Measurements from ENCODE around the gene RNLS. TPM values are rescaled to one million over a fixed set of nuclear protein-coding genes. Genes with fewer than 3 reads are reported as not detected.

Gene RNLS
- total RNA-seq, 1 experiment from 2014 or later: 8.7 TPM

DNA sequence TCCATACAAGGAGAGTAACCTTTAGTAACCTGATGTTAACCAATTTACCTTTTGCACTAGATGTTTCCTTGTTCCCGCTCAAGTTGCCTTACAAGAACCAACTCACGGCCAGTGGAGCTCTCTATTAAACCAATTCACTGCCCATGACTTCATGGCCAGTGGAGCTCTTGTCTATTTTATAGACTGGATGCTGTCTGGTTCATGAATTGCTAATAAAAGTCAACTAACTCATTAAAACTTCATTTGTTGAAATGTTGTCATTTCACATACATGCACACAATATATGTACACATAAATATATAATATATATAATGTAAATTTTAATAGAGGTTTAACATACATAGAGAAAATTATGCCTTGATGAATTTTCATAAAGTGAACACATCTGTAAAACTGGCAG is 216.3 kb downstream of the RNLS start:
- ChIA-PET POLR2A (interaction anchor here (0.7 kb wide), 1 partner anchor 12 kb away, joined by 6 read pairs; no protein-coding TSS in a partner anchor), CTCF (interaction anchor here (0.6 kb wide), 1 partner anchor 355 kb away, joined by 3 read pairs; no protein-coding TSS in a partner anchor)
- H3K27me3 Mint-ChIP-seq (ENCODE audit: low read depth): no peaks in the 10 kb centered on the region
- H3K36me3 Mint-ChIP-seq: no peaks in the 10 kb centered on the region
- TF ChIP-seq, protein P1, sequence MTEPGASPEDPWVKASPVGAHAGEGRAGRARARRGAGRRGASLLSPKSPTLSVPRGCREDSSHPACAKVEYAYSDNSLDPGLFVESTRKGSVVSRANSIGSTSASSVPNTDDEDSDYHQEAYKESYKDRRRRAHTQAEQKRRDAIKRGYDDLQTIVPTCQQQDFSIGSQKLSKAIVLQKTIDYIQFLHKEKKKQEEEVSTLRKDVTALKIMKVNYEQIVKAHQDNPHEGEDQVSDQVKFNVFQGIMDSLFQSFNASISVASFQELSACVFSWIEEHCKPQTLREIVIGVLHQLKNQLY (CRISPR knock-in tag; IDR thresholded peaks at IDR 0.05): no peak
- TF ChIP-seq FOXK1 (CRISPR knock-in tag; IDR thresholded peaks at IDR 0.05): no peak
- TF ChIP-seq ETV6 (CRISPR knock-in tag; IDR thresholded peaks at IDR 0.05): no peak
- TF ChIP-seq, protein P2, sequence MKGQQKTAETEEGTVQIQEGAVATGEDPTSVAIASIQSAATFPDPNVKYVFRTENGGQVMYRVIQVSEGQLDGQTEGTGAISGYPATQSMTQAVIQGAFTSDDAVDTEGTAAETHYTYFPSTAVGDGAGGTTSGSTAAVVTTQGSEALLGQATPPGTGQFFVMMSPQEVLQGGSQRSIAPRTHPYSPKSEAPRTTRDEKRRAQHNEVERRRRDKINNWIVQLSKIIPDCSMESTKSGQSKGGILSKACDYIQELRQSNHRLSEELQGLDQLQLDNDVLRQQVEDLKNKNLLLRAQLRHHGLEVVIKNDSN (CRISPR knock-in tag; IDR thresholded peaks at IDR 0.05): no peak
- TF ChIP-seq, protein P3, sequence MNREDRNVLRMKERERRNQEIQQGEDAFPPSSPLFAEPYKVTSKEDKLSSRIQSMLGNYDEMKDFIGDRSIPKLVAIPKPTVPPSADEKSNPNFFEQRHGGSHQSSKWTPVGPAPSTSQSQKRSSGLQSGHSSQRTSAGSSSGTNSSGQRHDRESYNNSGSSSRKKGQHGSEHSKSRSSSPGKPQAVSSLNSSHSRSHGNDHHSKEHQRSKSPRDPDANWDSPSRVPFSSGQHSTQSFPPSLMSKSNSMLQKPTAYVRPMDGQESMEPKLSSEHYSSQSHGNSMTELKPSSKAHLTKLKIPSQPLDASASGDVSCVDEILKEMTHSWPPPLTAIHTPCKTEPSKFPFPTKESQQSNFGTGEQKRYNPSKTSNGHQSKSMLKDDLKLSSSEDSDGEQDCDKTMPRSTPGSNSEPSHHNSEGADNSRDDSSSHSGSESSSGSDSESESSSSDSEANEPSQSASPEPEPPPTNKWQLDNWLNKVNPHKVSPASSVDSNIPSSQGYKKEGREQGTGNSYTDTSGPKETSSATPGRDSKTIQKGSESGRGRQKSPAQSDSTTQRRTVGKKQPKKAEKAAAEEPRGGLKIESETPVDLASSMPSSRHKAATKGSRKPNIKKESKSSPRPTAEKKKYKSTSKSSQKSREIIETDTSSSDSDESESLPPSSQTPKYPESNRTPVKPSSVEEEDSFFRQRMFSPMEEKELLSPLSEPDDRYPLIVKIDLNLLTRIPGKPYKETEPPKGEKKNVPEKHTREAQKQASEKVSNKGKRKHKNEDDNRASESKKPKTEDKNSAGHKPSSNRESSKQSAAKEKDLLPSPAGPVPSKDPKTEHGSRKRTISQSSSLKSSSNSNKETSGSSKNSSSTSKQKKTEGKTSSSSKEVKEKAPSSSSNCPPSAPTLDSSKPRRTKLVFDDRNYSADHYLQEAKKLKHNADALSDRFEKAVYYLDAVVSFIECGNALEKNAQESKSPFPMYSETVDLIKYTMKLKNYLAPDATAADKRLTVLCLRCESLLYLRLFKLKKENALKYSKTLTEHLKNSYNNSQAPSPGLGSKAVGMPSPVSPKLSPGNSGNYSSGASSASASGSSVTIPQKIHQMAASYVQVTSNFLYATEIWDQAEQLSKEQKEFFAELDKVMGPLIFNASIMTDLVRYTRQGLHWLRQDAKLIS (CRISPR knock-in tag; IDR thresholded peaks at IDR 0.05; ENCODE audit: borderline replicate concordance): no peak
- no peak for TF ChIP-seq SOX15 (CRISPR knock-in tag; IDR thresholded peaks at IDR 0.05)
- no peak for TF ChIP-seq CREM (CRISPR knock-in tag; IDR thresholded peaks at IDR 0.05)
- no peak for TF ChIP-seq CBFB (CRISPR knock-in tag; IDR thresholded peaks at IDR 0.05; ENCODE audit: low read depth)
- TF ChIP-seq, protein P4, sequence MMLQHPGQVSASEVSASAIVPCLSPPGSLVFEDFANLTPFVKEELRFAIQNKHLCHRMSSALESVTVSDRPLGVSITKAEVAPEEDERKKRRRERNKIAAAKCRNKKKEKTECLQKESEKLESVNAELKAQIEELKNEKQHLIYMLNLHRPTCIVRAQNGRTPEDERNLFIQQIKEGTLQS (CRISPR knock-in tag; conservative IDR thresholded peaks at IDR 0.05): no peak
- TF ChIP-seq, protein P5, sequence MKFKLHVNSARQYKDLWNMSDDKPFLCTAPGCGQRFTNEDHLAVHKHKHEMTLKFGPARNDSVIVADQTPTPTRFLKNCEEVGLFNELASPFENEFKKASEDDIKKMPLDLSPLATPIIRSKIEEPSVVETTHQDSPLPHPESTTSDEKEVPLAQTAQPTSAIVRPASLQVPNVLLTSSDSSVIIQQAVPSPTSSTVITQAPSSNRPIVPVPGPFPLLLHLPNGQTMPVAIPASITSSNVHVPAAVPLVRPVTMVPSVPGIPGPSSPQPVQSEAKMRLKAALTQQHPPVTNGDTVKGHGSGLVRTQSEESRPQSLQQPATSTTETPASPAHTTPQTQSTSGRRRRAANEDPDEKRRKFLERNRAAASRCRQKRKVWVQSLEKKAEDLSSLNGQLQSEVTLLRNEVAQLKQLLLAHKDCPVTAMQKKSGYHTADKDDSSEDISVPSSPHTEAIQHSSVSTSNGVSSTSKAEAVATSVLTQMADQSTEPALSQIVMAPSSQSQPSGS (CRISPR knock-in tag; IDR thresholded peaks at IDR 0.05; ENCODE audit: borderline replicate concordance, low read depth): no peak
- TF ChIP-seq, protein P6, sequence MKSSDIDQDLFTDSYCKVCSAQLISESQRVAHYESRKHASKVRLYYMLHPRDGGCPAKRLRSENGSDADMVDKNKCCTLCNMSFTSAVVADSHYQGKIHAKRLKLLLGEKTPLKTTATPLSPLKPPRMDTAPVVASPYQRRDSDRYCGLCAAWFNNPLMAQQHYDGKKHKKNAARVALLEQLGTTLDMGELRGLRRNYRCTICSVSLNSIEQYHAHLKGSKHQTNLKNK (CRISPR knock-in tag; IDR thresholded peaks at IDR 0.05): no peak
- no peak for TF ChIP-seq MYBL2 (CRISPR knock-in tag; IDR thresholded peaks at IDR 0.05)
- TF ChIP-seq SMAD3 (CRISPR knock-in tag; IDR thresholded peaks at IDR 0.05; ENCODE audit: borderline replicate concordance): no peak
- no peak for TF ChIP-seq HMGA2 (CRISPR knock-in tag; IDR thresholded peaks at IDR 0.05)
- no peak for TF ChIP-seq NFATC4 (CRISPR knock-in tag; IDR thresholded peaks at IDR 0.05)
- TF ChIP-seq, protein P7, sequence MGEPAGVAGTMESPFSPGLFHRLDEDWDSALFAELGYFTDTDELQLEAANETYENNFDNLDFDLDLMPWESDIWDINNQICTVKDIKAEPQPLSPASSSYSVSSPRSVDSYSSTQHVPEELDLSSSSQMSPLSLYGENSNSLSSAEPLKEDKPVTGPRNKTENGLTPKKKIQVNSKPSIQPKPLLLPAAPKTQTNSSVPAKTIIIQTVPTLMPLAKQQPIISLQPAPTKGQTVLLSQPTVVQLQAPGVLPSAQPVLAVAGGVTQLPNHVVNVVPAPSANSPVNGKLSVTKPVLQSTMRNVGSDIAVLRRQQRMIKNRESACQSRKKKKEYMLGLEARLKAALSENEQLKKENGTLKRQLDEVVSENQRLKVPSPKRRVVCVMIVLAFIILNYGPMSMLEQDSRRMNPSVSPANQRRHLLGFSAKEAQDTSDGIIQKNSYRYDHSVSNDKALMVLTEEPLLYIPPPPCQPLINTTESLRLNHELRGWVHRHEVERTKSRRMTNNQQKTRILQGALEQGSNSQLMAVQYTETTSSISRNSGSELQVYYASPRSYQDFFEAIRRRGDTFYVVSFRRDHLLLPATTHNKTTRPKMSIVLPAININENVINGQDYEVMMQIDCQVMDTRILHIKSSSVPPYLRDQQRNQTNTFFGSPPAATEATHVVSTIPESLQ (CRISPR knock-in tag; IDR thresholded peaks at IDR 0.05): no peak
- TF ChIP-seq, protein P8, sequence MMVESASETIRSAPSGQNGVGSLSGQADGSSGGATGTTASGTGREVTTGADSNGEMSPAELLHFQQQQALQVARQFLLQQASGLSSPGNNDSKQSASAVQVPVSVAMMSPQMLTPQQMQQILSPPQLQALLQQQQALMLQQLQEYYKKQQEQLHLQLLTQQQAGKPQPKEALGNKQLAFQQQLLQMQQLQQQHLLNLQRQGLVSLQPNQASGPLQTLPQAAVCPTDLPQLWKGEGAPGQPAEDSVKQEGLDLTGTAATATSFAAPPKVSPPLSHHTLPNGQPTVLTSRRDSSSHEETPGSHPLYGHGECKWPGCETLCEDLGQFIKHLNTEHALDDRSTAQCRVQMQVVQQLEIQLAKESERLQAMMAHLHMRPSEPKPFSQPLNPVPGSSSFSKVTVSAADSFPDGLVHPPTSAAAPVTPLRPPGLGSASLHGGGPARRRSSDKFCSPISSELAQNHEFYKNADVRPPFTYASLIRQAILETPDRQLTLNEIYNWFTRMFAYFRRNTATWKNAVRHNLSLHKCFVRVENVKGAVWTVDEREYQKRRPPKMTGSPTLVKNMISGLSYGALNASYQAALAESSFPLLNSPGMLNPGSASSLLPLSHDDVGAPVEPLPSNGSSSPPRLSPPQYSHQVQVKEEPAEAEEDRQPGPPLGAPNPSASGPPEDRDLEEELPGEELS (CRISPR knock-in tag; IDR thresholded peaks at IDR 0.05): no peak
- TF ChIP-seq KAT7 (CRISPR knock-in tag; IDR thresholded peaks at IDR 0.05; ENCODE audit: borderline replicate concordance): no peak
- TF ChIP-seq, protein P9, sequence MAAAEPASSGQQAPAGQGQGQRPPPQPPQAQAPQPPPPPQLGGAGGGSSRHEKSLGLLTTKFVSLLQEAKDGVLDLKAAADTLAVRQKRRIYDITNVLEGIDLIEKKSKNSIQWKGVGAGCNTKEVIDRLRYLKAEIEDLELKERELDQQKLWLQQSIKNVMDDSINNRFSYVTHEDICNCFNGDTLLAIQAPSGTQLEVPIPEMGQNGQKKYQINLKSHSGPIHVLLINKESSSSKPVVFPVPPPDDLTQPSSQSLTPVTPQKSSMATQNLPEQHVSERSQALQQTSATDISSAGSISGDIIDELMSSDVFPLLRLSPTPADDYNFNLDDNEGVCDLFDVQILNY (CRISPR knock-in tag; IDR thresholded peaks at IDR 0.05): no peak
- no peaks in the 10 kb centered on the region for H3K9me3 Mint-ChIP-seq
- no peaks in the 10 kb centered on the region for H3K4me1 Mint-ChIP-seq
- no peak overlapping the region for H3K4me3 Mint-ChIP-seq
- ATAC-seq: no peak
- H3K27ac Mint-ChIP-seq: no peak overlapping the region
- DNase-seq (ENCODE audit: low spot score): no peak

Data from WTC11 (cell line).